Forelimb muscle (tissue), 1 donor: ENCODE data around the gene ANGPTL7. TPM values are rescaled to one million over a fixed set of nuclear protein-coding genes. Genes with fewer than 3 reads are reported as not detected.
"Not testable (repeated sequence)": the region's sequence is repeated elsewhere in the genome, so short reads cannot be mapped to it uniquely, and the experiment has no call there.

ENCODE experiments used
- DNase-seq: peaks from one replicate; pipeline ENCODE4 v3.0.0-alpha.2; 2013; ENCODE audit warnings: low read depth
- polyA plus RNA-seq: library from polyadenylated mRNA; unstranded; fragments of 120-200 nt; gene quantifications from one replicate; pipeline ENCODE4 v1.2.1, GENCODE V29; 2013; ENCODE audit not compliant: insufficient read length

The ANGPTL7 gene
- polyA plus RNA-seq, 1 donor: 1.3 TPM

- DNase-seq: no peak
Measured at GRCh38 chr1:11169202-11169601, 20.0 kb upstream of the ANGPTL7 start.

- DNase-seq: no peak
Measured at GRCh38 chr1:11170102-11170501, 19.1 kb upstream of the ANGPTL7 start.

- no peak for DNase-seq
Measured at GRCh38 chr1:11174261-11174942, 14.8 kb upstream of the ANGPTL7 start.

- no peak for DNase-seq
Measured at GRCh38 chr1:11175461-11175860, 13.7 kb upstream of the ANGPTL7 start.

GRCh38 chr1:11176081-11176706 lies 13.0 kb upstream of the ANGPTL7 start:
- no peak for DNase-seq

GRCh38 chr1:11178021-11179015 lies 10.8 kb upstream of the ANGPTL7 start:
- DNase-seq: no peak

GRCh38 chr1:11179125-11179524 lies 10.0 kb upstream of the ANGPTL7 start:
- DNase-seq: no peak

GRCh38 chr1:11179749-11180148 lies 9.4 kb upstream of the ANGPTL7 start:
- DNase-seq: not testable (repeated sequence)

GRCh38 chr1:11180342-11180744 lies 8.8 kb upstream of the ANGPTL7 start:
- DNase-seq: no peak

GRCh38 chr1:11182884-11183283 lies 6.3 kb upstream of the ANGPTL7 start:
- DNase-seq: no peak

- no peak for DNase-seq
Measured at GRCh38 chr1:11184973-11185372, 4.2 kb upstream of the ANGPTL7 start.

- no peak for DNase-seq
Measured at GRCh38 chr1:11187000-11187399, 2.2 kb upstream of the ANGPTL7 start.

GRCh38 chr1:11187494-11187893 lies 1.7 kb upstream of the ANGPTL7 start:
- DNase-seq: no peak

GRCh38 chr1:11187931-11188330 lies 1.2 kb upstream of the ANGPTL7 start:
- no peak for DNase-seq

- DNase-seq: no peak
Measured at GRCh38 chr1:11188381-11188780, 774 bp upstream of the ANGPTL7 start.

- no peak for DNase-seq
Measured at GRCh38 chr1:11193376-11193775, 4.2 kb downstream of the ANGPTL7 start.

- no peak for DNase-seq
Measured at GRCh38 chr1:11194407-11195176, 5.4 kb downstream of the ANGPTL7 start.

GRCh38 chr1:11196945-11197344 lies 7.8 kb downstream of the ANGPTL7 start:
- no peak for DNase-seq

GRCh38 chr1:11197359-11197758 lies 8.2 kb downstream of the ANGPTL7 start:
- no peak for DNase-seq

- DNase-seq: no peak
Measured at GRCh38 chr1:11198257-11198656, 9.1 kb downstream of the ANGPTL7 start.

GRCh38 chr1:11198851-11199594 lies 9.9 kb downstream of the ANGPTL7 start:
- DNase-seq: no peak
